B cell (primary cell): Measurements from ENCODE around the gene PGLYRP3. TPM values are rescaled to one million over a fixed set of nuclear protein-coding genes. Genes with fewer than 3 reads are reported as not detected.

Experiments used
- ATAC-seq: fragments of 200-7000 bp; cut with Tn5 transposase; one replicate; pipeline ENCODE4 v1.10.0; 2021; ENCODE audit warnings: low read depth, mild to moderate bottlenecking, moderate number of reproducible peaks, moderate library complexity
- CTCF ChIA-PET: fragments of 350-600 bp; sonication (Branson Sonifier 250); formaldehyde crosslinking; loops from one replicate; lab custom pipeline; 2021; ENCODE audit warnings: antibody characterized with exemption, inconsistent platforms; lab: Charles Lee
- POLR2A ChIA-PET: fragments of 350-600 bp; sonication (Branson Sonifier 250); formaldehyde crosslinking; loops from one replicate; lab custom pipeline; 2021; ENCODE audit warnings: antibody characterized with exemption; lab: Charles Lee
- DNase-seq: peaks from one replicate; pipeline ENCODE4 v3.0.0; 2013
- H2AFZ ChIP-seq: 2 replicates; pipeline ENCODE4 v1.6.1; 2012; ENCODE audit warnings: mild to moderate bottlenecking, low read depth, low read length; ENCODE audit not compliant: insufficient read depth, poor library complexity, severe bottlenecking
- H3K27ac ChIP-seq, 2 donors: 1 replicate in 1 of 2; 2 replicates in 1 of 2; pipeline ENCODE4 v1.5.1; 2012 to 2013; ENCODE audit warnings: low read length in 2 of 2, mild to moderate bottlenecking in 2 of 2, moderate library complexity in 1 of 2
- H3K27me3 ChIP-seq, 4 experiments: fragments of 200-600 bp in 1 of 4; sonication (generic) in 1 of 4; replicated peaks in 1 of 4; 1 replicate in 2 of 4; 2 replicates in 2 of 4; pipeline versions ENCODE4 v1.6.1 to v1.7.0; 2013 to 2016; ENCODE audit warnings: low read length in 3 of 4, mild to moderate bottlenecking in 2 of 4, mixed read lengths in 1 of 4, moderate library complexity in 1 of 4; ENCODE audit not compliant: insufficient read depth in 4 of 4, control insufficient read depth in 3 of 4; ENCODE audit errors: control extremely low read depth in 1 of 4
- H3K36me3 ChIP-seq, 2 experiments: replicated peaks in 1 of 2; 1 replicate in 1 of 2; 2 replicates in 1 of 2; pipeline versions ENCODE4 v1.6.1 to v1.7.1; 2013; ENCODE audit warnings: low read length in 1 of 2; ENCODE audit not compliant: insufficient read depth in 2 of 2, control insufficient read depth in 1 of 2; ENCODE audit errors: control extremely low read depth in 1 of 2, extremely low read depth in 1 of 2
- H3K4me1 ChIP-seq, 2 donors: fragments of 200-600 bp in 1 of 2; sonication (generic) in 1 of 2; 1 replicate in 1 of 2; 2 replicates in 1 of 2; pipeline versions ENCODE4 v1.5.1 to v1.6.1; 2013 to 2017; ENCODE audit warnings: low read length in 2 of 2; ENCODE audit not compliant: control insufficient read depth in 2 of 2, insufficient read depth in 2 of 2
- H3K4me2 ChIP-seq: replicated peaks from 2 replicates; pipeline ENCODE3; 2012; ENCODE audit warnings: mild to moderate bottlenecking, low read depth, low read length; ENCODE audit not compliant: poor library complexity, severe bottlenecking
- H3K4me3 ChIP-seq, 5 experiments: fragments of 200-600 bp in 1 of 5; sonication (generic) in 1 of 5; 1 replicate in 3 of 5; 2 replicates in 2 of 5; pipeline versions ENCODE4 v1.5.1 to v1.7.0; 2011 to 2016; ENCODE audit warnings: low read length in 4 of 5, mild to moderate bottlenecking in 4 of 5, low read depth in 2 of 5, control low read depth in 1 of 5, moderate library complexity in 1 of 5; ENCODE audit not compliant: insufficient read depth in 1 of 5; ENCODE audit errors: control extremely low read depth in 1 of 5, extremely low read depth in 1 of 5
- H3K79me2 ChIP-seq: fragments of 200-600 bp; sonication (generic); one replicate; pipeline ENCODE4 v1.6.0; 2016; ENCODE audit warnings: low read length; ENCODE audit not compliant: control insufficient read depth, insufficient read depth
- H3K9ac ChIP-seq: fragments of 200-600 bp; sonication (generic); 2 replicates; pipeline ENCODE4 v1.6.1; 2017; ENCODE audit warnings: mild to moderate bottlenecking, low read length, moderate library complexity
- H3K9me3 ChIP-seq, 3 donors: one replicate each; pipeline versions ENCODE4 v1.6.1 to v1.7.1; 2013; ENCODE audit warnings: low read length in 2 of 3; ENCODE audit not compliant: control insufficient read depth in 2 of 3, insufficient read depth in 1 of 3; ENCODE audit errors: control extremely low read depth in 1 of 3
- H4K20me1 ChIP-seq: 2 replicates; pipeline ENCODE4 v1.6.0; 2012; ENCODE audit warnings: mild to moderate bottlenecking, low read length; ENCODE audit not compliant: insufficient read depth, control insufficient read depth, poor library complexity, severe bottlenecking
- H3K27ac Mint-ChIP-seq: one replicate; pipeline ENCODE4 v1.8.0; 2021; ENCODE audit warnings: mixed read lengths
- H3K27me3 Mint-ChIP-seq: one replicate; pipeline ENCODE4 v1.8.0; 2021; ENCODE audit warnings: mixed read lengths
- H3K4me1 Mint-ChIP-seq: one replicate; pipeline ENCODE4 v1.8.0; 2021; ENCODE audit warnings: mixed read lengths
- H3K4me3 Mint-ChIP-seq: one replicate; pipeline ENCODE4 v1.8.0; 2021; ENCODE audit warnings: mixed read lengths
- H3K9me3 Mint-ChIP-seq: one replicate; pipeline ENCODE4 v1.8.0; 2022; ENCODE audit warnings: mixed read lengths; ENCODE audit not compliant: insufficient read depth
- CTCF ChIP-seq: fragments of 200-600 bp; IDR thresholded peaks from one replicate; pipeline ENCODE4 v1.8.0; 2022; ENCODE audit warnings: antibody characterized with exemption, mild to moderate bottlenecking
- EZH2 ChIP-seq: IDR thresholded peaks from 2 replicates; pipeline ENCODE4 v1.6.1; 2012; ENCODE audit warnings: borderline replicate concordance, low read depth, mild to moderate bottlenecking, moderate library complexity, low read length; ENCODE audit not compliant: insufficient read depth, poor library complexity, severe bottlenecking
- WGBS: methylation state at CpG from one replicate; pipeline ENCODE4 v1.1.5; 2013; ENCODE audit warnings: missing lambda C conversion rate; ENCODE audit not compliant: insufficient coverage; 5-methylcytosine and 5-hydroxymethylcytosine counted together
- intact Hi-C: fragments of 100-400 bp; cut with micrococcal nuclease; formaldehyde crosslinking; loops from one replicate; pipeline ENCODE4 v1.10.0; 2022
- polyA minus RNA-seq: library from RNA; depleted of rRNA, polyadenylated mRNA; stranded (reverse); fragments of >200 nt; gene quantifications from 2 replicates; pipeline ENCODE4 v1.2.3, GENCODE V29; 2012
- polyA plus RNA-seq: library from polyadenylated mRNA; depleted of rRNA; stranded (reverse); fragments of >200 nt; gene quantifications from 2 replicates; pipeline ENCODE4 v1.2.3, GENCODE V29; 2012
- total RNA-seq, 2 donors: library from RNA; stranded (reverse); fragments of 120-200 nt in 1 of 2; gene quantifications; 1 replicate in 1 of 2; 2 replicates in 1 of 2; pipeline versions ENCODE4 v1.2.3 to v1.2.4, GENCODE V29; 2013 to 2022

PGLYRP3 gene, protein sequence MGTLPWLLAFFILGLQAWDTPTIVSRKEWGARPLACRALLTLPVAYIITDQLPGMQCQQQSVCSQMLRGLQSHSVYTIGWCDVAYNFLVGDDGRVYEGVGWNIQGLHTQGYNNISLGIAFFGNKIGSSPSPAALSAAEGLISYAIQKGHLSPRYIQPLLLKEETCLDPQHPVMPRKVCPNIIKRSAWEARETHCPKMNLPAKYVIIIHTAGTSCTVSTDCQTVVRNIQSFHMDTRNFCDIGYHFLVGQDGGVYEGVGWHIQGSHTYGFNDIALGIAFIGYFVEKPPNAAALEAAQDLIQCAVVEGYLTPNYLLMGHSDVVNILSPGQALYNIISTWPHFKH
- total RNA-seq (not detected in 2 replicates), polyA plus RNA-seq (not detected in 2 replicates), polyA minus RNA-seq (not detected in 2 replicates)
- total RNA-seq (2013): not detected

GRCh38 chr1:153312570-153313186, at the start of gene PGLYRP3:
TSS of gene PGLYRP3 (minus strand) at chr1:153312952. CDS start at chr1:153310665, 2,287 bp downstream.
- Mint-ChIP-seq H3K4me3 (no peak within 1 kb of the TSS), H3K27me3 (peaks cover 30% of the 10 kb centered on the region), H3K27ac (no peak within 1 kb of the TSS), H3K4me1 (no peaks in the 10 kb centered on the region), H3K9me3 (peaks cover 2% of the 10 kb centered on the region)
- Histone ChIP-seq H3K4me1 (no peaks in the 10 kb centered on the region), H3K36me3 (no peaks in the 10 kb centered on the region), H3K9me3 (no peaks in the 10 kb centered on the region), H3K79me2 (no peaks in the 10 kb centered on the region), H3K4me2 (no peak within 1 kb of the TSS), H4K20me1 (no peaks in the 10 kb centered on the region), H3K4me3 (no peak within 1 kb of the TSS), H3K27me3 (peaks cover 0 to 3% (median 0%) of the 10 kb centered on the region in 4 experiments), H3K27ac (no peak within 1 kb of the TSS), H2AFZ (no peak within 1 kb of the TSS), H3K9ac (no peak within 1 kb of the TSS)
- DNase-seq: no peak
- 81% methylated on average over 3 of the region's 4 CpGs for WGBS
- ATAC-seq: no peak
- POLR2A ChIA-PET: no interaction called here
- intact Hi-C loops: no loop called here
- CTCF ChIA-PET: no interaction called here
- TF ChIP-seq CTCF: no peak
- TF ChIP-seq EZH2: no peak
